ENCODE measurements around the gene PAQR6.

Gene PAQR6

DNA sequence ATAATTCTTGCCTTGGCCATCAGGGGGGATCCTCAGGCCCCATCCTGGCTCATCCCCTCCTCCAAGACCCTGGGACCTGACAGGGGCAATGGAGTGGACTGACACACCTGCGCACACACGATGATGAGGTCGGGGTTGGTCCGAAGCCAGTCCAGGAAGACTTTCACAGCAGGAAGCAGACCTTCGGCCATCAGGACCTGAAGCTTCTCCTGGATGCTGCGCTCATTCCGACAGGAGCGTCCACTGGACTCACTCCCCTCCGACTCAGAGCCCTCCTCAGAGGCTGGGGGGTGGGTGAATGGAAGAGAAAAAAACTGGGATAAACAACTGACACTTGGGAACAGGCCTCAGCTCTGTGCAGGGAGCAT lies 15.4 kb upstream of the PAQR6 start:
- no peak for DNase-seq (ENCODE audit: low spot score)

DNA sequence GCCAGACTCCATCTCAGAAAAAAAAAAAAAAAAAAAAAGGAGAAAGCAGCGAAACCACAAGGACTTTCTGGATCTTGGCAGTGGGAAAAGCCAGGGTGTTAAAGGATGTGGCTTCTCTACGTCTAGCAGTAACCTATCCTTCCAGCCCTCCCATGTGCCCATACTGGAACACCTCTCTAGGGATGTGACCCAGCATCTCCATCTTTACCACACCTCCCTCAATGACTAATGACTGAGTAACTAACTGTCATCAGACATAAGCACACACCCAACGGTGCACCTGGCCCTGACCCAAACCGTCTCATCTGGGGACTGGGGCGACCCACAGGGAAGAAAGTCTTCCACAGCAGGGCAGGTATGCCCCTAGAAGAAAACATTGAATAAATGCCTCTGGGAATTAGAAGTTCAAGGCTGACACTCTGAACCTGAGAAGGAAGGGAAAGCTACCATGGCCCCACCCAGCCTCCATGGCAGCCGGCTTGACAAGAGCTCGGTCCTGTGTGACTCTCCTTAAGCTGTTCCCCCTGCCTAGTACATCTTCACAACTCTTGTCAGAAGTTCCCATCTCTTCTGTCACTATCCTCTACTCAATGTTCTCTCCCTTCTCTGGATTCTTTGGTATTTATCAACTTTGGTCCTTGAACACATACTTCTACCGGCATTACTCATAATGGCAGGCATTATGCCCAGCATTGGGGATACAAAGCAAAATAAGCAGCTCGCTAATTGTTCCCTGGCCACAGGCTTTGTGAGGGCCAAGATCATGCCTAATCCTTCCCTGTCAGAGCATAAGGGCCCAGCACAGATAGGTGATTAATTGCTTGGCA lies 14.8 kb upstream of the PAQR6 start:
- DNase-seq (ENCODE audit: low spot score): no peak

- no peak for DNase-seq (ENCODE audit: low spot score)
Measured at GRCh38 chr1:156260896-156261295, 13.0 kb upstream of the PAQR6 start.

GRCh38 chr1:156259805-156260204 lies 11.9 kb upstream of the PAQR6 start:
- no peak for DNase-seq (ENCODE audit: low spot score)

- no peak for DNase-seq (ENCODE audit: low spot score)
Measured at GRCh38 chr1:156258859-156259258, 11.0 kb upstream of the PAQR6 start.

DNA sequence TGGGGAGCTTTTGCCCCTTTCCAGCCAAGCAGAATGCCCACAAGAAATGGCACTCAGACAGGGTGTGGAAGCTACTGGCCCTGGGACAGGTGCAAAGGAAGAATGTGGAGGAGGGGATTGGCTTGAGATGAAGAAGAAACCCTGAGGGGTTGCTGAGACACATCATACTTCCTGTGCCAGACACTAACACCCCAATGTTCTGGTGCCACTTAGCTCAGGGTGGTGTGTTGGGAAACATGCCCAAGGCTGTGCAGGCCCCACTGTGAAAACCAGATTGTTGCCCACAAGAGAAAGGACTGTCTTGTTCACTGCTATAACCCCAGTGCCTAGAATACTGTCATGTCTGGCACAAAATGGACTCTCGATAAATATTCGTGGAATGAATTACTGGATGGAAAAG lies 9.9 kb upstream of the PAQR6 start:
- DNase-seq (ENCODE audit: low spot score): no peak

- no peak for DNase-seq (ENCODE audit: low spot score)
Measured at GRCh38 chr1:156253634-156254033, 5.8 kb upstream of the PAQR6 start.

DNA sequence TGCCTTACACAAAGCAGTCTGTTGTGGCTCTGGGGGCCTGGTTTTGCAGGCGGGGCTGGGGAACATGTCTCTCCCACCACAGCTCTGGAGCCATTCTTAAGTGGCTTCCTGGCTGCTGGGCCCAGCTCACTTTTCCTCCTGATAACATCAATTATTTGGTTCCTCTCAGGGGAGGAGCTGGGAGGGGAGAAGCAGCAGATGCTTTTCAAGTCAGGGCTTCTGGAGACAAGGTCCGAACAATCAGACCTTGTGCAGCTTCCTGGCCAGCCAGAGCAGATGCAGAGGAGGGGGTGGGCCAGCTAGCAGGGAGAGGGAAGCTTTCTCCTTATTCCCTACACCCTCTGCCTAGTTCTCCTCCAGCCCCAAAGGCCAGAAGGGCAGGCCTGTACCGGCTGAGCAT lies 3.7 kb upstream of the PAQR6 start:
- no peak for DNase-seq (ENCODE audit: low spot score)

DNA sequence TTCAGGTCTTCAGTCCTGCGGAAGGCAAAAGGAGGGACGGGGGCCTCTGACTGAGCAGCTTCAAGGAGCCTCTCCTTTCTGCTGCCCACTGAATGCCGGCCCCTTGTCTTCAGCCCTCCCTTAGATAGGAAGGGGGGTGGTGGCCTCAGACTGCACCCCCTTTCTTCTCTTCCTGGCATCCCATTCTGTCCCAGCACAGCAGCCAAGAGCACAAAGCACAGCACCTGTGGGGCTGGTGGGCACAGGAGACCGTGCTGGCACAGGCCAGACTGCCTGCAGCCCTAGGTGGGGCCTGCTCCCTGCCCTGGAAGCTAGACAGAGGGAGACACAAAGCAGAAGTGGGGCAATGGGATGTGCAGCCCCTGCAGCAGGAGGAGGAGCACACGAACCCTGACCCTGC lies 1.7 kb upstream of the PAQR6 start:
- no peak for DNase-seq (ENCODE audit: low spot score)

- DNase-seq (ENCODE audit: low spot score): no peak
Measured at GRCh38 chr1:156248323-156248683, 447 bp upstream of the PAQR6 start.

DNA sequence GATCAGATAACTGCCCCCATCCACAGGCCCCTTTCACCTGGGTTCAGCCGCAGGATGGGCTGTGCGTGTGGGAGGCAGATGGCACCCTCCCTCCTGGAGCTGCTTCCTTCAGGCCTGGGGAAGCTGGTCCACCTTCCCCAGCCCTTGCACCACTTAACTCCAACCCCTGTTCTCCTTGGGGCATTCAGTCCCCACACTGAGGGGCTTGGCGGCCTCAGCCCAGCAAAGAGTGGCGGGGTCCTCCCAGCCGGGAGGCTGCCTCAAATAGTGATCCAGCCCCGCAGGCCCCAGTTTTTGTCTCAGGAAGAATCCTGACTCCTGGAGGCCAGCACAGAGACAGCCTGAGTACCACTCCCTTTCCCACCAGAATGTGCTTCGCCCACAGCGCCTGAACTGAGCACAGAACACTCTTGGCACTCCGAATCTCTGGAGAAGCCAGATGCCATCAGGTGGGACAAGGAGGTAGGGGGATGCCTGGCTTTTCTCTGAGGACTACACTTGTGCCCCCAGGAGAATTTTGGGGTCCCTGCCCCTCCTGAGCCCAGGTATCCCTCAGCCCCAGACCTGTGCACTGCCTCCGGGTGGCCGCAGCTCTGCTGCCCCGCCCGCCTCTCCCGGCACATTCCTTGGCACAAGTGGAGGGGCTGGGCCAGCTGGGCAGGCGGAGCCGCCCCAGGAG lies 936 bp downstream of the PAQR6 start:
- no peak for DNase-seq (ENCODE audit: low spot score)

GRCh38 chr1:156246241-156246780 lies 1.5 kb downstream of the PAQR6 start:
- DNase-seq (ENCODE audit: low spot score): no peak

- peak; percentile 33 for DNase-seq (ENCODE audit: low spot score)
Measured at GRCh38 chr1:156245451-156246232, 2.2 kb downstream of the PAQR6 start.

DNA sequence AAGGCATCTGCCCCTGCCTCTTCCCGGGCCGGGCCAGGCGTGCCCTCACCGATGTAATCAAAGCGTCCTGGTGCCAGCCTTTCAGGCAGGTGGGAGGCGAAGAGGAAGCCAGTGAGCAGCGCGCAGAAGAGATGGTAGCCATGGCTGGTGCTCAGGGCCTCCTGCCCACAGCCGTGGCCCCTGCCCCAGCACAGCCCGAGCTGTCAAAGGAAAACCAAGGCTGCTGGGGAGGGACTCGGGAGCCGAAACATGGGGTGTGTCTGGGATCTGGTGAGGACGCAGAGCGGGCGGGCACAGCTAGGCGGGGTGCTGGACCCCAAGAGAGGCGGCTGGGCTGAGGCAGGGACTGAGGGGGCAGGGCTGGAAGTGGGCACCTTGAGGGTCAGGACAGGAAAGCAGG lies 3.1 kb downstream of the PAQR6 start:
- DNase-seq (ENCODE audit: low spot score): no peak

DNA sequence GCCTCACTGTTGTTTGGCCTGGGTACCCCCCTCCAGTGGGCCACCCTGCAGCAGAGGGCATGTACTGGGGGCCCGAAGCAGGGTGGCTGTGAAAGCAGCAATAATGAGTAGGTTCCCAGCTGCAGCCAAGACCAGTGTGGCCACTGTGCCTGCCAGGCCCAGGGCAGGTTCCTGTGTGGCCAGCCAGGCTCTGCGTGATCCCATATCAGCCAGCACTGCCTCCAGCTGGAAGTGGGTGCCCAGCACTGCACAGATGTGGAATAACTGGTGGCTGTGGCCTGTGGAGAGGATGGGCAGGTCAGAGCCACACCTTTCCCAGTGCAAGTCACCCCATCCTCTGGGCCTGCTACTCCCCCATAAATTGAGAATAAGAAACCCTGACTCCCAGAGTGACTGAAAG lies 3.7 kb downstream of the PAQR6 start:
- no peak for DNase-seq (ENCODE audit: low spot score)

DNA sequence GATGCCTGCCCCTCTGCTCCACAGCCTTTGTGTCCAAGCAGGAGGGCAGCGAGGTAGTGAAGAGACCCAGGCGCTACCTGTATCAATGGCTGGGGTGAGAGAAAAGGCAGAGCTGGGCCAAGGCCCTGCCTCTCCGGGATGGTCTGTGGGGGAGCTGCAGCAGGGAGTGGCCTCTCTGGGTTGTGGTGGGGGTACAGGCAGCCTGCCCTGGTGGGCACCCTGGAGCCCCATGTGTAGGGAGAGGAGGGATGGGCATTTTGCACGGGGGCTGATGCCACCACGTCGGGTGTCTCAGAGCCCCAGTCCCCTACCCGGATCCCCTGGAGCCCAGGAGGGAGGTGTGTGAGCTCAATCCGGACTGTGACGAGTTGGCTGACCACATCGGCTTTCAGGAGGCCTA lies 5.1 kb downstream of the PAQR6 start:
- DNase-seq (ENCODE audit: low spot score): no peak

DNA sequence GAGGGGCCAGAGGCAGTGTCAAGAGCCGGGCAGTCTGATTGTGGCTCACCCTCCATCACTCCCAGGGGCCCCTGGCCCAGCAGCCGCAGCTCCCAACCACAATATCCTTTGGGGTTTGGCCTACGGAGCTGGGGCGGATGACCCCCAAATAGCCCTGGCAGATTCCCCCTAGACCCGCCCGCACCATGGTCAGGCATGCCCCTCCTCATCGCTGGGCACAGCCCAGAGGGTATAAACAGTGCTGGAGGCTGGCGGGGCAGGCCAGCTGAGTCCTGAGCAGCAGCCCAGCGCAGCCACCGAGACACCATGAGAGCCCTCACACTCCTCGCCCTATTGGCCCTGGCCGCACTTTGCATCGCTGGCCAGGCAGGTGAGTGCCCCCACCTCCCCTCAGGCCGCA lies 5.9 kb downstream of the PAQR6 start, which contains the start of gene BGLAP:
TSS of gene BGLAP (plus strand) at position 259 of the 400 bp plus-strand sequence. CDS start at position 307, 48 bp downstream.
- no peak for DNase-seq (ENCODE audit: low spot score)

GRCh38 chr1:156241311-156241811 lies 6.5 kb downstream of the PAQR6 start:
- no peak for DNase-seq (ENCODE audit: low spot score)

DNA sequence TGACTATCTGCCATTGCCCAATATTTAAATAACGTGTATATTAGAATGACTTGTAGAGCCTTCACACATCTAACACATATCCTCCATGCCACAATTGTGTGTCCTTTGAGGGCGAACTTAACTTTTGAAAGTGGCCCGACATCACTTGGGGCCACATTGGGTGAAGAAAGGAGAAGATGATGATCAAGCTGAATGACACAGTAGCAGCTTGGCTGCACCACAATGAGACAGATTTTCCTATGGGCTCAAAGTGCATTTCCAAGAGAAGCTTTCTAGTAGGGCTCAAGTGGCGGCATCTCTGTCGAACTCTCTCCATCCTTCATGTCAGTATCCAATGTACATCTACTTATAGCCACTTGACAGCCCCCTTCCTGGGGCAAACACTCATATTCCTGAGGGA lies 9.6 kb downstream of the PAQR6 start:
- DNase-seq (ENCODE audit: low spot score): no peak

DNA sequence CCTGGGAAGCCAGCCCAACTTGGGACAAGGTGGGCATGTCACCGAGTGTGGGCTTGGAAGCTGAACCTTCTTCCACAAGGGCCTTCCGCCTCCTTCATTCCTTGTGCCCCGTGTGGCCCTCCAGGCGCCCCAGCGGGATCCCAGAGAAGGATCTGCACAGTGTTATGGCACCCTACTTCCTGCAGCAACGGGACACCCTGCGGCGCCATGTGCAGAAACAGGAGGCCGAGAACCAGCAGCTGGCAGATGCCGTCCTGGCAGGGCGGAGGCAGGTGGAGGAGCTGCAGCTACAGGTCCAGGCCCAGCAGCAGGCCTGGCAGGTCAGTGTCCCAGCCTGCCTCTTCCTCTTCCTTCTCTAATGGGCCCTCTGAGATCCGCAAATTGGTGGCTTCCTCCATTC lies 11.7 kb downstream of the PAQR6 start:
- no peak for DNase-seq (ENCODE audit: low spot score)

GRCh38 chr1:156233426-156234127 lies 14.3 kb downstream of the PAQR6 start:
- DNase-seq (ENCODE audit: low spot score): no peak
